HG03064 (cell line): ENCODE measurements around the gene ARHGAP26.

ENCODE experiments used
- ATAC-seq: cut with Tn5 transposase; IDR thresholded peaks from one replicate; pipeline ENCODE4 v1.9.1; 2021; ENCODE audit warnings: low read depth; ENCODE audit not compliant: unreplicated experiment

The ARHGAP26 gene

GRCh38 chr5:143205883-143206195 is 435.7 kb downstream of the ARHGAP26 start:
- no peak for ATAC-seq

- no peak for ATAC-seq
These were observed 436.2 kb downstream of the ARHGAP26 start for GRCh38 chr5:143206196-143207053.

- no peak for ATAC-seq
These were observed 436.9 kb downstream of the ARHGAP26 start for GRCh38 chr5:143207058-143207457.

- no peak for ATAC-seq
These were observed 437.6 kb downstream of the ARHGAP26 start for GRCh38 chr5:143207563-143208364.

- no peak for ATAC-seq
These were observed 438.1 kb downstream of the ARHGAP26 start for GRCh38 chr5:143208365-143208641.

- no peak for ATAC-seq
These were observed 438.8 kb downstream of the ARHGAP26 start for GRCh38 chr5:143208781-143209510.

GRCh38 chr5:143209881-143210395 is 439.8 kb downstream of the ARHGAP26 start:
- ATAC-seq, result no peak

GRCh38 chr5:143210576-143210975 is 440.4 kb downstream of the ARHGAP26 start:
- ATAC-seq, result no peak

GRCh38 chr5:143212261-143212660 is 442.1 kb downstream of the ARHGAP26 start:
- no peak for ATAC-seq

GRCh38 chr5:143213231-143213850 is 443.2 kb downstream of the ARHGAP26 start:
- no peak for ATAC-seq

- peak; percentile 62 for ATAC-seq
These were observed 443.7 kb downstream of the ARHGAP26 start for GRCh38 chr5:143213851-143214363.

GRCh38 chr5:143214458-143214857 is 444.3 kb downstream of the ARHGAP26 start:
- ATAC-seq, result no peak

- no peak for ATAC-seq
These were observed 444.7 kb downstream of the ARHGAP26 start for GRCh38 chr5:143214890-143215289.

- no peak for ATAC-seq
These were observed 445.5 kb downstream of the ARHGAP26 start for GRCh38 chr5:143215690-143216089.

GRCh38 chr5:143216211-143216610 is 446.0 kb downstream of the ARHGAP26 start:
- ATAC-seq, result no peak

GRCh38 chr5:143217065-143217803 is 447.1 kb downstream of the ARHGAP26 start:
- no peak for ATAC-seq

GRCh38 chr5:143217804-143218160 is 447.6 kb downstream of the ARHGAP26 start:
- no peak for ATAC-seq

GRCh38 chr5:143218517-143219170 is 448.5 kb downstream of the ARHGAP26 start:
- no peak for ATAC-seq

GRCh38 chr5:143219696-143220095 is 449.5 kb downstream of the ARHGAP26 start:
- no peak for ATAC-seq
